ENCODE results near the gene APLP1.

DNA sequence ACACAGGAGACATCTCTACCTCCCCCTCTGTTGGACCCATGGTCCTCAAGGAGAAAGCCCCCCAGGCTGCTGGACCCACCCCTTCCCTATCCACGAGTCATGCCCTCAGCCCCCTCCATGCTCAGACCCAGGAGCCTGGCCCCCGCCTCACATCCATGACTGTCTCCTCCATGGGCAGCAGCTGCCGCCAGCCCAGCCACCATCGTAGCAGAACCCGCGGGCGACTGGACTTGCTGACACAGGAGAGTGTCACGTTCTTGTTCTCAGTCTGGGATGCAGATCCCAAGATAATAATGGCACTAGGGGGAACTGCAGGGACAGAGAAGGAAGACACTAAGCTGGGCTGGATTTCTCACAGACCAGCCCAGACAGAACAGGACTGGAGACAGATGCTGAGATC is 19.9 kb upstream of the APLP1 start:
- no peak for TF ChIP-seq POLR2A (IDR thresholded peaks at IDR 0.05)
- TF ChIP-seq, protein P1, sequence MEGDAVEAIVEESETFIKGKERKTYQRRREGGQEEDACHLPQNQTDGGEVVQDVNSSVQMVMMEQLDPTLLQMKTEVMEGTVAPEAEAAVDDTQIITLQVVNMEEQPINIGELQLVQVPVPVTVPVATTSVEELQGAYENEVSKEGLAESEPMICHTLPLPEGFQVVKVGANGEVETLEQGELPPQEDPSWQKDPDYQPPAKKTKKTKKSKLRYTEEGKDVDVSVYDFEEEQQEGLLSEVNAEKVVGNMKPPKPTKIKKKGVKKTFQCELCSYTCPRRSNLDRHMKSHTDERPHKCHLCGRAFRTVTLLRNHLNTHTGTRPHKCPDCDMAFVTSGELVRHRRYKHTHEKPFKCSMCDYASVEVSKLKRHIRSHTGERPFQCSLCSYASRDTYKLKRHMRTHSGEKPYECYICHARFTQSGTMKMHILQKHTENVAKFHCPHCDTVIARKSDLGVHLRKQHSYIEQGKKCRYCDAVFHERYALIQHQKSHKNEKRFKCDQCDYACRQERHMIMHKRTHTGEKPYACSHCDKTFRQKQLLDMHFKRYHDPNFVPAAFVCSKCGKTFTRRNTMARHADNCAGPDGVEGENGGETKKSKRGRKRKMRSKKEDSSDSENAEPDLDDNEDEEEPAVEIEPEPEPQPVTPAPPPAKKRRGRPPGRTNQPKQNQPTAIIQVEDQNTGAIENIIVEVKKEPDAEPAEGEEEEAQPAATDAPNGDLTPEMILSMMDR (IDR thresholded peaks at IDR 0.05 in 4 of 5, conservative IDR thresholded peaks at IDR 0.05 in 1 of 5) = no peak

Data from gastrocnemius medialis (tissue), 4 donors.